Activated naive CD4-positive, alpha-beta T cell treated with anti-CD3 and anti-CD28 coated beads for 36 hours (primary cell): ENCODE results near the gene WDR83. TPM values are rescaled to one million over a fixed set of nuclear protein-coding genes. Genes with fewer than 3 reads are reported as not detected.
"Not testable (repeated sequence)": the region's sequence is repeated elsewhere in the genome, so short reads cannot be mapped to it uniquely, and the experiment has no call there.

ENCODE experiments used
- CTCF ChIA-PET: fragments of 350-600 bp; sonication (Branson Sonifier 250); formaldehyde crosslinking; loops from one replicate; lab custom pipeline; 2021; ENCODE audit warnings: antibody characterized with exemption; lab: Charles Lee
- DNase-seq: peaks from one replicate; pipeline ENCODE4 v3.0.0-alpha.2; 2020
- H3K27ac Mint-ChIP-seq: one replicate; pipeline ENCODE4 v1.8.0; 2021; ENCODE audit warnings: mild to moderate bottlenecking, mixed read lengths
- H3K27me3 Mint-ChIP-seq: one replicate; pipeline ENCODE4 v1.8.0; 2021; ENCODE audit warnings: low read depth, mixed read lengths
- H3K36me3 Mint-ChIP-seq: one replicate; pipeline ENCODE4 v1.8.0; 2021; ENCODE audit warnings: low read depth, mixed read lengths
- H3K4me1 Mint-ChIP-seq: one replicate; pipeline ENCODE4 v1.8.0; 2021; ENCODE audit warnings: low read depth, mixed read lengths
- H3K4me3 Mint-ChIP-seq: one replicate; pipeline ENCODE4 v1.8.0; 2021; ENCODE audit warnings: mild to moderate bottlenecking, moderate library complexity, mixed read lengths
- H3K9me3 Mint-ChIP-seq: one replicate; pipeline ENCODE4 v1.8.0; 2021; ENCODE audit warnings: mixed read lengths
- intact Hi-C: fragments of 100-400 bp; cut with micrococcal nuclease; formaldehyde crosslinking; loops from one replicate; pipeline ENCODE4 v1.15.1; 2023
- total RNA-seq, 2 experiments: library from RNA; stranded (reverse); gene quantifications; one replicate each; pipeline ENCODE4 v1.2.3, GENCODE V29; 2021

The WDR83 gene
- total RNA-seq, 2 experiments from 2014 or later = 14.9 to 16.2 TPM

- no peak for DNase-seq
- H3K36me3 Mint-ChIP-seq = peaks cover 6% of the 10 kb centered on the region
- no peak overlapping the region for H3K27ac Mint-ChIP-seq
- CTCF ChIA-PET = no interaction called here
- no peaks in the 10 kb centered on the region for H3K9me3 Mint-ChIP-seq
- intact Hi-C loops = no loop called here
- no peak overlapping the region for H3K4me3 Mint-ChIP-seq
- H3K27me3 Mint-ChIP-seq = no peaks in the 10 kb centered on the region
- H3K4me1 Mint-ChIP-seq = peaks cover 18% of the 10 kb centered on the region
These were observed 25.2 kb upstream of the WDR83 start for GRCh38 chr19:12641456-12641855.

GRCh38 chr19:12642506-12642905, 24.1 kb upstream of the WDR83 start:
- Mint-ChIP-seq H3K9me3 (no peaks in the 10 kb centered on the region), H3K4me1 (peaks cover 13% of the 10 kb centered on the region), H3K4me3 (no peak overlapping the region), H3K27ac (no peak overlapping the region), H3K27me3 (no peaks in the 10 kb centered on the region), H3K36me3 (peaks cover 12% of the 10 kb centered on the region)
- DNase-seq = no peak
- CTCF ChIA-PET = no interaction called here
- intact Hi-C loops = no loop called here

GRCh38 chr19:12643716-12644115, 22.9 kb upstream of the WDR83 start:
- intact Hi-C loops, CTCF ChIA-PET, H3K27me3 Mint-ChIP-seq, H3K4me3 Mint-ChIP-seq, H3K27ac Mint-ChIP-seq, H3K9me3 Mint-ChIP-seq, DNase-seq: not testable (repeated sequence)
- peaks cover 13% of the 10 kb centered on the region for H3K4me1 Mint-ChIP-seq
- peaks cover 18% of the 10 kb centered on the region for H3K36me3 Mint-ChIP-seq

- Mint-ChIP-seq H3K4me3 (no peak overlapping the region), H3K9me3 (no peaks in the 10 kb centered on the region), H3K27ac (no peak overlapping the region), H3K27me3 (no peaks in the 10 kb centered on the region), H3K36me3 (peaks cover 32% of the 10 kb centered on the region), H3K4me1 (no peaks in the 10 kb centered on the region)
- CTCF ChIA-PET = no interaction called here
- intact Hi-C loops = no loop called here
- no peak for DNase-seq
These were observed 20.1 kb upstream of the WDR83 start for GRCh38 chr19:12646551-12646950.

- CTCF ChIA-PET = no interaction called here
- H3K4me1 Mint-ChIP-seq = no peaks in the 10 kb centered on the region
- H3K9me3 Mint-ChIP-seq = no peaks in the 10 kb centered on the region
- intact Hi-C loops = no loop called here
- peaks cover 32% of the 10 kb centered on the region for H3K36me3 Mint-ChIP-seq
- no peak for DNase-seq
- no peaks in the 10 kb centered on the region for H3K27me3 Mint-ChIP-seq
- H3K27ac Mint-ChIP-seq = no peak overlapping the region
- H3K4me3 Mint-ChIP-seq = no peak overlapping the region
These were observed 19.6 kb upstream of the WDR83 start for GRCh38 chr19:12647047-12647446.

GRCh38 chr19:12647490-12648071, 19.0 kb upstream of the WDR83 start:
- no peak overlapping the region for H3K27ac Mint-ChIP-seq
- CTCF ChIA-PET = no interaction called here
- no peaks in the 10 kb centered on the region for H3K4me1 Mint-ChIP-seq
- no peaks in the 10 kb centered on the region for H3K27me3 Mint-ChIP-seq
- DNase-seq = peak; percentile 45
- intact Hi-C loops = no loop called here
- H3K4me3 Mint-ChIP-seq = no peak overlapping the region
- peaks cover 32% of the 10 kb centered on the region for H3K36me3 Mint-ChIP-seq
- H3K9me3 Mint-ChIP-seq = no peaks in the 10 kb centered on the region

GRCh38 chr19:12648088-12648487, 18.5 kb upstream of the WDR83 start:
- Mint-ChIP-seq H3K36me3 (peaks cover 31% of the 10 kb centered on the region), H3K27me3 (no peaks in the 10 kb centered on the region), H3K27ac (no peak overlapping the region), H3K4me3 (no peak overlapping the region), H3K4me1 (no peaks in the 10 kb centered on the region), H3K9me3 (no peaks in the 10 kb centered on the region)
- DNase-seq = no peak
- CTCF ChIA-PET = interaction anchor here (0.7 to 1.3 kb wide), 2 partner anchors 8 to 18 kb away, joined by 3 read pairs; no protein-coding TSS in a partner anchor
- intact Hi-C loops = no loop called here

- Mint-ChIP-seq H3K27ac (no peak overlapping the region), H3K36me3 (peaks cover 31% of the 10 kb centered on the region), H3K27me3 (no peaks in the 10 kb centered on the region), H3K4me3 (no peak overlapping the region), H3K9me3 (no peaks in the 10 kb centered on the region), H3K4me1 (no peaks in the 10 kb centered on the region)
- CTCF ChIA-PET = no interaction called here
- intact Hi-C loops = no loop called here
- no peak for DNase-seq
These were observed 16.7 kb upstream of the WDR83 start for GRCh38 chr19:12649941-12650340.

- DNase-seq = no peak
- Mint-ChIP-seq H3K27ac (no peak overlapping the region), H3K27me3 (no peaks in the 10 kb centered on the region), H3K36me3 (peaks cover 47% of the 10 kb centered on the region), H3K4me1 (no peaks in the 10 kb centered on the region), H3K9me3 (no peaks in the 10 kb centered on the region), H3K4me3 (no peak overlapping the region)
- intact Hi-C loops = no loop called here
- CTCF ChIA-PET = no interaction called here
These were observed 14.4 kb upstream of the WDR83 start for GRCh38 chr19:12652219-12652618.

- Mint-ChIP-seq H3K9me3 (no peaks in the 10 kb centered on the region), H3K4me1 (no peaks in the 10 kb centered on the region), H3K36me3 (peaks cover 47% of the 10 kb centered on the region), H3K4me3 (no peak overlapping the region), H3K27me3 (no peaks in the 10 kb centered on the region), H3K27ac (no peak overlapping the region)
- DNase-seq = no peak
- intact Hi-C loops = no loop called here
- CTCF ChIA-PET = interaction anchor here (1.3 kb wide), 1 partner anchor 21 kb away, joined by 3 read pairs; no protein-coding TSS in a partner anchor
These were observed 11.1 kb upstream of the WDR83 start for GRCh38 chr19:12655546-12655945.

- DNase-seq = no peak
- H3K36me3 Mint-ChIP-seq = peaks cover 50% of the 10 kb centered on the region
- intact Hi-C loops = no loop called here
- no peaks in the 10 kb centered on the region for H3K4me1 Mint-ChIP-seq
- H3K4me3 Mint-ChIP-seq = no peak overlapping the region
- no peaks in the 10 kb centered on the region for H3K9me3 Mint-ChIP-seq
- no peaks in the 10 kb centered on the region for H3K27me3 Mint-ChIP-seq
- CTCF ChIA-PET = no interaction called here
- no peak overlapping the region for H3K27ac Mint-ChIP-seq
These were observed 9.6 kb upstream of the WDR83 start for GRCh38 chr19:12656899-12657571.

GRCh38 chr19:12657966-12658365, 8.6 kb upstream of the WDR83 start:
- Mint-ChIP-seq H3K36me3 (peaks cover 51% of the 10 kb centered on the region), H3K9me3 (no peaks in the 10 kb centered on the region), H3K27me3 (no peaks in the 10 kb centered on the region), H3K27ac (no peak overlapping the region), H3K4me3 (no peak overlapping the region), H3K4me1 (no peaks in the 10 kb centered on the region)
- CTCF ChIA-PET = no interaction called here
- DNase-seq = no peak
- intact Hi-C loops = no loop called here

GRCh38 chr19:12660980-12661379, 5.6 kb upstream of the WDR83 start:
- peaks cover 15% of the 10 kb centered on the region for H3K4me1 Mint-ChIP-seq
- no peaks in the 10 kb centered on the region for H3K9me3 Mint-ChIP-seq
- no peaks in the 10 kb centered on the region for H3K27me3 Mint-ChIP-seq
- intact Hi-C loops = loop anchor here (10.0 kb wide), 2 partner anchors 366 to 466 kb away; partner anchors contain the start of gene ZNF44
- no peak overlapping the region for H3K4me3 Mint-ChIP-seq
- H3K27ac Mint-ChIP-seq = no peak overlapping the region
- H3K36me3 Mint-ChIP-seq = peaks cover 56% of the 10 kb centered on the region
- CTCF ChIA-PET = interaction anchor here (0.5 to 1.1 kb wide), 3 partner anchors 10 to 48 kb away, joined by 3 to 4 read pairs (median 3); no protein-coding TSS in a partner anchor
- no peak for DNase-seq
